ENCODE measurements around the gene RGMA.
"Not testable (repeated sequence)": the region's sequence is repeated elsewhere in the genome, so short reads cannot be mapped to it uniquely, and the experiment has no call there.

The RGMA gene

DNA sequence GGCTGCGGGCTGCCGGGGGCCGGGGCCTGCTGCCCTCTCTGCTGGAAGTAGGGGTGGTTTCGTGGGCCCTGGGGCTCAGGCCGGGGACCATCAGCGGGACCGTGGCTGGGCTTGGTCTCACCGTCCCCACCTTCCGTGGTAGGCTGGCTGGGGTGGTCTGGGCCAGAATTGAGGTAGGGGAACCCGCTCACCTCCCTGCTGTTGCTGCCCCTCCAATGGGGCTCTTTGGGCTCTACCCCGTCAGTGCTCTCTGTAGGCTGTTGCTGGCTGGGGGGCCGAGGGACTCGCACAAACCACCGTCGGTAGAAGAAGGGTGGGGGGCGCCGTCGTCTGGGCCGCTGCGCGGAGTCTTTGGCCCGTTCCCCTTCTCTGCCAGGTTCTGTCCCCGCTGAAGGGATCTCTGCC lies 23.4 kb downstream of the RGMA start:
- FAIRE-seq = no peak

DNA sequence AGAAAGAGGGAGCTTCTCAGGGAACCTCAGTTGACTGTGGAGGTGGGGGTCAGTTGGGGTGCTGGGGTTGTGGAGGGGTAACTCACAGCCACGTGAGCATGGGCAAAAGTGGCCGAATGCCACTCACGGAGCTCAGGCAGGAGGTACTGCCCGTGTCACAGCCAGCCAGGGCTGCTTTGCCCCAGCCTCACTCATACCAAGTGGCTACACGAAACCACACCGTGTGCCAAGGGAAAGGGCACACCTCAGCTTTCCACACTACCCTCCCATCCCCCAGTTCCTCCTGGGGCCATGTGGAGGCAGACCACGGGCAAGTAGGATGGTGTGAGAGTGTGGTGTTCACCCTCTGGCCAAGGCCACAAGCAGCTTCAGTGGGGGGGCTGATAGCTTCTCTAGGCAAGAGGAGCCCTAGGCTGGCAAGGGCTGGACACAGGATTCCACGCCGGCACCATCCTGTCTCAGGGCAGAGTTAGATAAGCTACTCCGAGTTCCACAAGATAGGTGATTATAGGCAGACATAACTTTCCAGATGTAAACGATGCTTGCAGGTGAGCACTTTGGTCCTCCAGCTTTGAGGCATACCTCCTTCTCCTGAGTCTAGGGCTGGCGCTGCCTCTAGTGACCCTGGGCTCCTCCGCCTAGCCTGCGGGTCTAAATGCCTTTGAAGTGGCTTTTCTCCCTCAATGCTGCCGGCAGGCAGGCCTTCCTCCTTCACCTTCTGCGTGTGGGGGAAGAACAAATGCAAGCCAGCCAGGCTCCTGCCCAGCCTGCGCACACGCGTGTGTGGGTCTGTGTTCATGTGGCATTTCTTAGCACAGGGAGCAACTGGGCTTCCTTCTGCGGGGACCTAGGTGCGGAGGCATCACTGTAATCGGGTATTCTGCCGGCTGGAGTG lies 25.0 kb downstream of the RGMA start:
- no peak for FAIRE-seq

DNA sequence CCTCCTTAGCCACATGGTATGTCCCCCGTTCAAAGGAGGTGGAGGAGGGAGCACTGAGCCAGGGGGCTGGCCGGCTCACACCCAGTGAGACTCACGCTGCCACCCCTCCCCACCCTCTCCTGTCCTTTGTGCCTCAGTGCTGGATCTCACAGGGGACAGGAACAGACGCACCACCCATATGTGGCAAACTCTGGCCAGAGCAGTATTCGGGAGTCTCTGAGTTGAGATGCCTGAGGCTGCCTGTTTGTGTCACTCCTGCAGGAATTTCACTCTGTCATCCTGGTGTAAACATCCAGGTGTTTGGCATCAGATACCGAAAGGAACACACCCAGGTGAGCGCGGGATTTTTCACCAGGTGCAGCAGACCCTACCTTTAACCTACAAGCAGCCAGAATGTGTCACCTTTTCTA lies 25.7 kb downstream of the RGMA start:
- FAIRE-seq = no peak

DNA sequence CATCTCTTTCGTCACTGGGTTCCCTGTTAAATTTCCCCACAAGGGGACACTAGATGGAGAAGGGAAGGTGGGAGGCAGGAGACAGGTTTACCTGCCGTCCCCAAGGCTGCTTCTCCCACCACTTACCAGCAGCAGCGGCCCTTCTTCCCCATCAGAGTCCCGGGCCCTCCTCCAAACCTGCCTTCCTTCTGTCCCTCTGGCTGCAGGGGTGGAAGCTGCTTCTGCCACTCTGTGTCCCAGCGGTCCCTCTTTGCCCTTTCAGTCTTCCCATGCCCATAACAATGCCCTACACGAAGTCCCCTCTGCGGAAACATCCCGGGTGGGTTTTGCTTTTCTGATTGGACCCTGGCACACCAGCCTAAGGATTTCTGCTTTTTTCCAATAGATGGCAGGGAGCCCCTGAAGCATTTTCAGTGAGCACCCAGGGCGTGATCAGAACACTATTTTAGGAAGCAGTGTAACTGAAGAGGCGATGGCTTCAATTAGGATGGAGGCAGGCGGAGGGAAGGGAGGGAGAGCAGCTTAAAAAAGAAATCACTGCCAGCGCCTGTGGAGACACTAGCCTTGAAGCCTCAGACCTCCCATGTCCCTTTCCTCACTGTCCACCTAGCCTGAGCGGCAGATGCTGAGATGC lies 26.3 kb downstream of the RGMA start:
- FAIRE-seq = not testable (repeated sequence)

DNA sequence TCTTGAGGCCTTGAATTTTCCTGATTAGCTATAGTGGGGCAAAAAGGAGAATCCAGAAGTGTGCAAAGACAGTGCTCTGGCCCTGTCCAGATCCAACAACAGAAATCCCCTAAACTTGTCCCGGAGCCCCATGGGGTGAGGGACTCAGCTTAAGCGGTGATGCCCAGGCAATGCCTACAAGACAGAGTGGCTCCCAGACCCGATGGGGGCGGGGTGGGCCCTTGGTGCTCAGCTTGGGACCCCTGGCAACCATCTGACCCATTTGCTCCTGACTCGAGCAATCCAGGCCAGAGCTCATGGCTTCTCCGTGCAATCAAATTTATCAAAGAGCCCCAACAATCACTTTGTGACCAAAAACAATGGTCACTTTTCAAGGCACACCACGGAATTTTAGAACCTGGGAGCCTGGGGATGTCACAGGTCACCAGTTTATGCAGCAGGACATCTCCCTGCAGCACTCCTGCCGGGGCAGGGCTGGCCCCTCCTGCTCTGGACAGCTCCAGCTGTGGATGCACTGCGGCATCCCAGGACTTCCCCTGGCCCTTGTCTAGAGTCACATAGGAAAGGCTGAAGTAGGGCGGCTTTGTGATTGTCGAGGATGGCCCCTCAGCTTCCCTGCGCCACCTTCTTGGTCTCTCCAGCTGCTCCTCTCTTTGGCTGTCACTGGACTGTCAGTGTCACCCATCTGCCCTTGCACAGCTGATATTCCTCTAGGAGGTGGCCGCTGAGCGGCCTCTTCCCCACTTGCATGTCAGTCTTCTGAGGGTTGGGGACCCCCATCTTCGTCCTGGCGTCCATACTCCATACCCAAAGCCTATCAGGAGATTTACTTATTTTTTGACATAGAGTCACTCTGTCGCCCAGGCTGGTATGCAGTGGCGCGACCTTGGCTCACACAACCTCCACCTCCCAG lies 28.4 kb downstream of the RGMA start:
- no peak for FAIRE-seq

DNA sequence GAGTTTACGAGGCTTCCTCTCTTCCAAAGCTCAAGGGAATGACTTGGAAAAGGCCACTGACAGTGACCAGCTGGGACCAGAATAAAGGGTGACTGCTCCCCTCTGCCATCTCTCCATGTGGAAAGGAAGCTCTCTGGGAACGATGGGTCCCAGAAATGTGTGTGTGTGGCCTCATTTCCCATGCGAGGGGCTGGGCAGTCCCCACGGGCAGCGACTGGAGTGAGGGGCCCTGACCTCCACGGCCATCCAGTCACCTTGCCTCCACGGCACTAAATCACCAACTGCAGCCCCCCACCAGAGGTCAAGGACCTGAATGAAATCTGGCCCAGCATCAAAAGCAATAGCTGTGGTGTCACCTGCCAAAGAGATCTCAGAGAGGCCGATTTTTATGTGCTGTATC lies 29.6 kb downstream of the RGMA start:
- FAIRE-seq = no peak

DNA sequence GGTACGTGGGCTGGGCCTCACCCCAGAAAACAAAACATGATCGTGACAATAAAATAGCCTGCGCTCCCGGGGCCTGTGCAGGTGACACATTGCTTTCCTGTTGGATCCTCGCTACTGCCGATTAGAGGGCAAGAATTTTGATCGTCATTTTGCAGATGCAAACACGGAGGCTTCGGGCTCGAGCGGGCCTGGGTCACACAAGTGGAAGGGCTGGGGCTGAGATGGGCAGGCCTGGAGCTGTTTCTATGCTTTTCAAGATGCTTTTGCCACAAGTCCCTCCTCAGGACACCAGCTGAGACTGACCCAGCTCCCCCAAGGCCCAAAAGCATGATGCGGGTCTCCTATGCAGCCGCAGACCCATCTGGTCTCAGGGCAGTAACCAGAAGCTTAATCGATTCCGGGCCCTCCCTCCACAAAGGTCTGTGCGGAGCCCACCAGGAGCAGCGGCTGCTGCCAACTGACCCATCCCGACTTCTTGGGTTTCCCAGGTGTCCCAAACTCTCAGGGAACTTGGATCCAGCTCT lies 30.0 kb downstream of the RGMA start:
- FAIRE-seq = no peak

DNA sequence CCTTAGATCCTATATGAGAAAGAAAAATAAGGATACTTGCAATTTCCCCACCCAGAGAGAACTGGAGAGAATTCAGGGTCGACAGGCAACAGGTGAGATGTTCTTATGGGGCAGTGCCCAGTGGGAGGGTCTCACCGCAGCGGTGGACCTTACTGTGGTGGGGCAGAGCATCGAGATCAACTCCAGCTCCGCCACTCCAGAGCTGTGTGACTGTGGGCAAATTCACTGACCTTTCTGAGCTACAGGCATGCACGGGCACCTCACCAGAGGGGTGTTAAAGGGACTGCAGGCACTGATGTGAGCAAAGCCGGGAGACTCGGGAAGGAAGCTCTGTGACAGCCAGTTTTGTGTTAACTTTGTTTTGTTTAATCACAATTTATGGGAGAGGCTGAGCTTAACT lies 30.9 kb downstream of the RGMA start:
- FAIRE-seq = no peak

DNA sequence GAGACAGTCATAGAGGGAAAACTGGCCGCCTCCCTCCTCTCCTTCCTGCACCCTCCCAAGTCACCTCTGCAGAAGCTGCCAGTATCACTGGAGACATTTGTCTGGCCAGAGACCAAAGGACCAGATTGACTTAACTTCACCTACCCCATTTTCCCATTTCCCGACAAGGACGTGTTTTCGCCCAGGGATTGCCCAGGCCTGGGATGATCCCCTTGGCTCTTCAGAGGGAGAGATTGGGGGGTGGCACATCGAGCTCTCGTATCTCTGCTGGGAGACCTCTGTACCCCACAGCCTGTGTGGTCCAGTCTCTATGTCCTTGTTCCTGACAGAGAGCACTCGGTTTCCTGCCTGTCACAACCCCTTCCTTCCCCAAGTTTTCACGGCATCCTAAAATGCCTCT lies 31.4 kb downstream of the RGMA start:
- FAIRE-seq = no peak

DNA sequence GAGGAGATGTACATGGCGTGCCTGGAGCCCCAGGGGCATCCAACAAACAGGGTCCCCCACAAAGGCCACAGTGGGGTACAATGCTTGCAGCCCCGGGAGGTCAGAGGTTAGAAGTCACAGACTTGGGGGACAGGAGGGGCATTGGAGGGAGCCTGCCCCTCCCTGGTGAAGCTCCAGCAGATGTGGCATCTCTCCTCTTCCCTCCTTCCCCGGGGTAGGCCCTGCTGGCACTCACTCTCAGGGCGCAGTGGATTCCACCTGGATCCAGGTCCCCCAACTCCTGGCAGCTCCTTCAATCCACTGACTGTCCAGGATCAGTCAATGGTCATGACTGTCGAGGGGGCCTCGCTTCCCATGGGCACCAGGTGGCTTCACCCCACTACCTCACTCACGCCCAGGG lies 32.2 kb downstream of the RGMA start:
- FAIRE-seq = no peak

DNA sequence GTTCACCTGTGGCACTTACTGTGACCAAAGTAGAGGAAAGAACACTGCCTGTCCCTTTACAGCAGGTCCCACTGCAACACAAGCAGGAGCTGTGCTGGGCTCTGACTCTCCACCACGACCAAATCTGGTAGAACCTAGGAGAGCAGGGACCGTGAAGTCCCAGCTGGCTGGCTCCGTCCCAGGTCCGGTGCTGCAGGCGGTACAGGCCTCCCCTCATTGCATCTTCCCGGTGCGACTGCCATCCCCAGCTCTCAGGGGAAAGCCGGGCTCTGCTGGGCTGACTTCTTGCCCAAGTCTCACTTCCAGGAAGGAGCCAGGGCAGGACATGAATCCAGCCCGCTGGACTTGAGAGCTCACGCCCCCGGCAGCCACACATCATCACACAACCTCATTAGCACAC lies 33.8 kb downstream of the RGMA start:
- FAIRE-seq = no peak

DNA sequence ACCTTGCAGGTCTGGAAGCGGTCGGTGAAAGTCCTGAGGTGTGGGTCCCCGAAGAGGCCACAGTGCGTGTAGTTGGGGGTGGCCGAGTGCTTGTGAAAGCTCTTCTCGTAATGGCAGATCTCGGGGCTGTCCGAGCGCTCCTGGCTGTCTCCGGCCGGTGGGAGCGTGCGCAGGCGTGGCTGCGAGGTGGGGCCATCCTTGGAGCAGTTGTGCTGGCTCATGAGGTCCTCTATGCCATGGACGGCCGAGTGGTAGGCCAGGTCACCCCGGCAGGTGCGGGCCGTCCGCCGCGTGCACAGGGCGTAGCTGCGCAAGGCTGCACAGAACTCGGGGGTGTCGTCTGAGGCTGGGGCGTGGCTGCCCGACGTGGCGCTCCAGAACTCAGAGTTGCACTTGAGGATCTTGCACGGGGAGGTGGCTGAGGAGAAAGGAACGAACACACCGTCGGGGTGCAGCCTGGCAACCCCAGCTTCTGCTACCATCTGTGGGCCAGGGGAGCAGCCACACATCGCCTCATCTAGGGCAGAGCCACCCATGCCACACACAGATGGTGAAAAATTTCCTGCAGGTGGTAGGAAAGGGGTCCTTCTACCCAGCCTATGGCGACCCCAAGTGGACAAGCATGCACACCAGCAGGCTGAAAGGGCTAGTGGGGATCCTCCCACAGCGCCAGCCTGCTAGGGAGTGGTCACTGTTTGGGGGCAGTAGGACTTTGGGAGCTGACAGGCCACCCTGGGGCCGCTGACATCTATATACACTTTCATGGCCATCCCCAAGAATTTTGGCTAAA lies 36.7 kb downstream of the RGMA start:
- FAIRE-seq = no peak

DNA sequence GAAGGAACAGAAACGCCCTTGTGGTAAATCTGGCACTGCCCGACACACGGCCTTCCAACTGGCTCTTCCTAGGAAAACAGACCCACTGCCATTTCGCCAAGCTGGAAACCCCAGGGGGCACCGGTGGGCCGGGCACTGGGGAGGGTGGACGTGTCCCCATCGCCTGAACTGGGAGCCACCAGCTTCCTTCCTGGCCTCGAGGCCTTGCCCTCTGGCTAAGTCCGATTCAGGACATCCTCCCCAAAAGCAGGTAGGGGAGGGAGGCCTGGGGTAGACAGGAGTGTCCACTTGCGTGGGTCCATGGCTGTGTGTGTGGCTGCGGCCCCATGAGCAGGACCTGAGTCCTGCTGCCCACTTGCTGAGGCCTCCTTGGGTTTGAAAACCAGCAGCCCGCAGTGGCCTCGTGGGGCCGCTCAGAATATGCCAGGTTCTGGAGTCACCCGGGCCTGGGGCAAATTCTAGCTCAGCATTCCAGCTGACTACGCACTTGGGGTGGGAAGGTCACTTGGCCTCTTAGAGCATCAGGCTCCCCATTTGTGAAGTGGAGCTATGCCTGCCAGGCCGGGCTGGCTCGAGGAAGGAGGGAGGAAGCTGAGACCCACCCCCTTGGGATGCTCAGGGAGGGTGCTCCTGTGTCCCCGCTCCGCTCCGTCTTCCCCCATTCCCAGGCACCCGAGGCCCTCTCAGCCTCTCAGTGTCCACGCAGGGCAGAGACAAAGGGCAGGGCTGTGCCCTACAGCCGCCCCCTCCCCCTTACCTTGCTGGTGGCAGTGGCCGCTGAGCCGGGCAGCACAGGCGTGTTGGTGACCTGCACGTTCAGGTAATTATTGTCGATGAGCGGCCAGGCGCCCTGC lies 37.5 kb downstream of the RGMA start:
- FAIRE-seq = no peak

DNA sequence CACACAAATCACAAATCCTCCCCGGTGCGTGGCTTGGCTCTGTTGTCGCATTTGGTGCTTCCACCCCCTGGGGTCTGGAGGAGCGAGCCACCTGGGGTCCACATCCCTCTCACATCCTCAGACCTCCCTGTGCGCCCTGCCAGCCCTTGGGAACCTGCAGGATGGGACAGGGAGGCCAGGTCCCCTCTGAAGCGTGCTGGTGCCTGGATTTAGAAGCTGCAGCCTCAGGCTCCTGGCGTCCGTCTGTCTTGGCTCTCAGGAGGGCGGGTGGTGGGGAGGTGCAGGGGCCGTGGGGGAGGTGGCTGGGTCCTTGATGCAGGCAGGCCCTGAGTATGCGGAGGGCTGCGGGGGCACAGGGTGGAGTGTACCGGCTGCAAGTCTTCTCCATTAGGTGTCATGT lies 38.4 kb downstream of the RGMA start:
- no peak for FAIRE-seq

DNA sequence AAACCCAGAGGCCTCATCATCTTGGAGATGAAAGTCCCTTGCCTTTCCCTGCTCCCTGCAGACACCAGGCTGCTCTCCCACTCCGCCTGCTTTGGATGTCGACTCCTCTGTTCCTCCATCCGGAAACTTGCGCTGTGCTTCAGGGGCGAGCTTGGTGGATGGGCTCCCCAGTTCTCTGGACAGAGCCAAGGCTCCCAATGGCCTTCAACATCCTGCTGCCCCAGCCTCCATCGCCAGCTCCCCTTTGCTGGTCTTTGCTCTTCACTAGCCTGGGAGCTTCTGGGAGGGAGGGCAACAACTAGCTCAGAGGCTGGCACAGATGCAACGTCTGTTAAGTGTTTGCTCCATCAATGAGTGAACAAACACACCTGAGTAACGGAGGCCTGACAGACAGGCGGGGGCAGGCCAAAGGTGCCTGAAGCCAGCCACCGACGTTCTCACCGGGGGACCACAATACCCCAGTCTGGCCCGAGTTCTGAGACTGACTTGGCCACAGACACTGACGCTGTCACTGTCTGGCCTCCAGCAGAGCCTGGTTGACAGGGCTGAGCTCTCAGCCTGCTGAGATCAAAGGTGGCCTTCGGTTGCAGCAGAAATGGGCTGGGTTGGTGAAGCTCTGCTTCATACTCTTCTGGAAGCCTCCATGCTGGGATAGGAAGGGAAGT lies 39.0 kb downstream of the RGMA start:
- no peak for FAIRE-seq

DNA sequence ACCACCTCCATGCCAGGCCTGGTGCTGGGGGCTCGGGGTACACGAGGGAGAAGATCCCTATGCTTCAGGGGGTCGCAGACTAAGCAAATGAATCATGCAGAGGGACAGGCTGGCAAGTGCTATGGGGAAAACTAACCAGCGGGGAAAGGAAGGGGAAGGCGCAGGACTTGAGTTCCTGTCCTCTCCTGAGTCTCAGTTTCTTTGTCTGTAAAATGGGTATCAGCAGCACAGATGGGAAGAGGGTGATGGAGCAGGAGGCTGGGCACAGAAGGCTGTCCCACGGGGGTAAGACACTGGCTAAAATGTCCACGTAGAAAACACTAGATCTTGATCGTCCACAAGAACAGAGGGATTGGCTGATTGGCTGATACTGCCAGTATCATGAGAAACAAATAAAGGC lies 39.8 kb downstream of the RGMA start:
- no peak for FAIRE-seq

DNA sequence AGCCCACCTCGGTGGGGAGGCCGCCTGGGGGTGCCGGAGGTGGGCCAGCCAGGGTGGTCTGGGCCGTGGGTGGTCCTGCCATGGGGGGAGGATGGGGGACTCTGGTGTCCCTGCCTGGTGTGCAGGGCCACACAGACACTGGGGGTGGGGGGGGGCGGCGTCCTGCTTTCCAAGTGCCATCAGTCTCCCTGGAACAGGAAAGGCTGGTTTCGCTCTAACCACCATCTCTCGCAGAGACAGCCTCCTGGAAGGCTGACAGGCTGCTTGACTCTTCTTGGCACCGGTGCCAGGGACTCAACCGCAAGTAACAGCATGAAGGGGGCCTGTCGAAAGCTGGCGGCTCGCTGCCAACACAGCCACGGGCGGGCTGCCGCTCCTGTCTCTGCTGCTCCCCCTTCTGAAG lies 40.3 kb downstream of the RGMA start:
- no peak for FAIRE-seq

DNA sequence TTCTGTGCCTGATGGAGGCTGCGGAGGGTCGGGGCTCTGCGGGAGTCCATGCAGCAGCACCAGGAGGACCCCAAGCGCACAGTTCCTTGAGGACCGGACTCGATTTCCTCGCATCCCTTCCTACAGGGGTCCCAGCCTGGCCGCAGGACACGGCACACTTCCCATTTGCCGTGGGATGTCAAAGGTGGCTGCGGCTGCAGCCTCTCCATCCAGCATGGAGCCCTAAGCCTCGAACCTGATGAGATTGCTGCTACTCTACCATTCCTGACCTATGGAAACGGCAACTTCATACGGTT lies 40.6 kb downstream of the RGMA start:
- FAIRE-seq = no peak

DNA sequence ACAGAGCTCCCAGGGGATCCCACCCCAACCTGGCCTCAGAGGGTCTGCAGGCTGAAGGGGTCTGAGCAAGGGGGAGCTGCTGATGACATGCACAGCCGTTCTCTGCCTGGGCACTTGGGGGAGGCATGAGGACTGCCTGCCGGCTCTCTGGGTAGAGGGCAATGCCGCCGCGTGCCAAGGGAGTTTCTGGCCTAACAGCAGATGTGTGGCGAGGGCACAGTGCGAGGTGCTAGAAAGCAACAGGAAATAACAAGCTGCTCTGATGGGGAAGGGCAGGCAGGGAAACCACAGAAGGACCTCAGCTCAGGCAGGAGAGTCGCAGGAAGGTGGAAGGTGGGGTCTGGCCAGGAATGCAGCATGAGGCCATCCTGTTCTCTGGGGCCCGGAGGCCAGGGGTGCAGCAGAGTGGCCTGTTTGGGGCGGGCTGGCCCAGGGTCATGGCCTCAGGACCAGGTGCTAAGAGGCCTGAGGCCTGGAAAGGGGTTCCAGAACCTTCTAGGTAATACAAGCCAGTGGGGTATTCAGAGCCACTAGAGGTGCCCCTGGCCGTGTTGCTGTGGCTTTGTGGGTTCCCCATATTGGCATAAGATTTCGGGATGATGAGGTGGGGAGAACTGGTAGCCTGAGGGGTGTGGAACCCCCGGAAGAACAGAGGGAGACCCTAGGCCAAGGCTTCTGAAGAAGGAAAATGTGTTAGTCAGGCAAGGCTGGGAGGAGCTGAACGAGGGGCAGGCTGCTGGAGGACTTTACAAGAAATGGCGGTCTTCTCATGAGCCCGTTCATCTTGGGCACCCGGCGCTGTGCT lies 41.2 kb downstream of the RGMA start:
- FAIRE-seq = no peak

DNA sequence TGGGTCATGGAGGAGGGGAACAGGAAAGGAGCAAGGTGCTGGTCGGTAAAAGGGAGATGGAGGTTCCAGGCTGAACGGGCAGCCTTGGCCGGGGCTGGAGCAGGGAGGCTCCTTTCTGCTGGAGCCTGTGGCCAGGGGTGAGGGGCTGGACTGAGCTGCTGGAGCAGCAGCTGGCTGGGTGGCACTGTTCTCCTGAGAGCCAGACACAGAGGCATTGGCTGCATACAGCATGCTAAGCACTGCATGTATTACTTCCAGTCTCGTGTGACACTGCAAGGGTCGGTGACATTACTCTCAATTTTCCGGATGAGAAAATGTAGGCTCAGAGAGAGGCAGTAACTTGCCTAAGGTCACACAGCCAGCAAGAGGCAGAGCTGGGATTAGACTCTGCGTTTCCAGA lies 42.3 kb downstream of the RGMA start:
- FAIRE-seq = no peak

Data from TTC549 (cell line).